Right cardiac atrium (tissue), 5 donors: Measurements from ENCODE around the gene MYCBPAP. TPM values are rescaled to one million over a fixed set of nuclear protein-coding genes. Genes with fewer than 3 reads are reported as not detected.

ENCODE experiments used
- ATAC-seq, 2 donors: fragments of 200-7000 bp; cut with Tn5 transposase; one replicate each; pipeline versions ENCODE4 v1.8.0 to v1.9.1; 2020; ENCODE audit warnings: moderate library complexity in 2 of 2, mild to moderate bottlenecking in 1 of 2
- DNase-seq, 3 donors: peaks; one replicate each; pipeline ENCODE4 v3.0.0-alpha.2; 2020
- H3K27ac ChIP-seq: one replicate; pipeline ENCODE4 v1.5.1; 2013; ENCODE audit warnings: mild to moderate bottlenecking, low read length, control low read depth, moderate library complexity
- H3K27me3 ChIP-seq: one replicate; pipeline ENCODE4 v1.6.1; 2013; ENCODE audit not compliant: control insufficient read depth, insufficient read depth
- H3K4me1 ChIP-seq: one replicate; pipeline ENCODE4 v1.6.1; 2013; ENCODE audit warnings: low read length; ENCODE audit not compliant: control insufficient read depth, insufficient read depth
- H3K4me3 ChIP-seq: one replicate; pipeline ENCODE4 v1.5.1; 2013; ENCODE audit warnings: low read length, control low read depth
- H3K9me3 ChIP-seq: one replicate; pipeline ENCODE4 v1.6.1; 2013; ENCODE audit warnings: low read length; ENCODE audit not compliant: control insufficient read depth
- WGBS: extraction: QIAGEN DNeasy Blood & Tissue Kit; methylation state at CpG from one replicate; pipeline ENCODE4 v1.1.7; 2013; 5-methylcytosine and 5-hydroxymethylcytosine counted together
- intact Hi-C, 4 donors: fragments of 100-400 bp; cut with DNase I; formaldehyde crosslinking; loops; one replicate each; pipeline versions ENCODE4 v1.11.0 to v1.14.0; 2022 to 2023
- polyA plus RNA-seq: library from polyadenylated mRNA; stranded (reverse); fragments of 200-250 nt; gene quantifications from one replicate; pipeline ENCODE4 v1.2.3, GENCODE V29; 2013
- total RNA-seq, 4 donors: library from RNA; stranded (reverse); fragmentation: NEBNext Ultra II Directional; extraction: Animal tissue kit (Norgen Biotek cat#: 25700); gene quantifications; one replicate each; pipeline ENCODE4 v1.2.1, GENCODE V29; 2021
- donor health status: healthy with polysubstance abuse.
- donor health status: DM: no; HTN: yes; CAD: no.
- donor health status: DM: no; HTN: no; CAD: no.
- donor health status: DM: no; HTN: yes; CAD: no; lungs with severe emphysema.
- donor health status: DM: yes; HTN: yes; CAD: no.

MYCBPAP gene
- total and polyA plus RNA-seq, 5 donors, result 0.57 to 1.9 (median 0.88) TPM

- DNase-seq, result no peak
- peak in 1 of 2 donors; percentile 7 for ATAC-seq
- WGBS, result 28% methylated on average over 32 of the region's 32 CpGs
These were observed 578 bp downstream of the MYCBPAP start for GRCh38 chr17:50508573-50509460.

DNA sequence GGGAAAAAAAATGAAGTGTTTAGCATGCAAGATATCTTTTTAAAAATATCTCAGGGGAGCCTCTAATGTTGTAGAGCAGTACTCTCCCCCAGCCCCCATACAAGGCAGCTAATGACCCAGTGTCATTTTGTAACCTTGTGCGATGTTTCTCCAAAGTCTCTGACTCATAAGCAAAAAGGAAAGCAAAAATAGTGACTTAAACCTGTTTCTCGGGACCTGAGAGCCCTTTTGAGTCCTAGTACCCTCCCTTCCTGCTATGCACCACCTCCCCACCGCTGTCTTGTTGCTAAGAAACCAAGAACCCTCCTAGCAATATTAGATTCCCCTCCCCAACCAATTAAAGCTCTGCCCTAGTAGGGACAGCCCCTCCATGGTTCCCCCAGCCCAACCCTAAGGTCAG lies 2.8 kb downstream of the MYCBPAP start:
- no peaks in the 10 kb centered on the region for H3K27me3 ChIP-seq
- 34% methylated on average over 3 of the region's 3 CpGs for WGBS
- no peaks in the 10 kb centered on the region for H3K9me3 ChIP-seq
- ATAC-seq (no peak), DNase-seq (no peak)
- intact Hi-C loops, result no loop called here
- no peaks in the 10 kb centered on the region for H3K4me1 ChIP-seq
- H3K27ac ChIP-seq, result no peak overlapping the region
- no peak overlapping the region for H3K4me3 ChIP-seq

More at GRCh38 chr17:50508573-50509460, 578 bp downstream of the MYCBPAP start:
- intact Hi-C loops, result no loop called here
- Histone ChIP-seq H3K27me3 (no peaks in the 10 kb centered on the region), H3K4me1 (no peaks in the 10 kb centered on the region), H3K4me3 (peak overlapping the region; percentile 70), H3K9me3 (no peaks in the 10 kb centered on the region), H3K27ac (peak overlapping the region; percentile 1)

GRCh38 chr17:50513495-50513894 lies 5.3 kb downstream of the MYCBPAP start:
- Histone ChIP-seq H3K4me3 (no peak overlapping the region), H3K4me1 (no peaks in the 10 kb centered on the region), H3K27ac (no peak overlapping the region), H3K27me3 (no peaks in the 10 kb centered on the region), H3K9me3 (no peaks in the 10 kb centered on the region)
- ATAC-seq (no peak), DNase-seq (no peak)
- WGBS, result 61% methylated on average over 4 of the region's 4 CpGs
- intact Hi-C loops, result no loop called here

DNA sequence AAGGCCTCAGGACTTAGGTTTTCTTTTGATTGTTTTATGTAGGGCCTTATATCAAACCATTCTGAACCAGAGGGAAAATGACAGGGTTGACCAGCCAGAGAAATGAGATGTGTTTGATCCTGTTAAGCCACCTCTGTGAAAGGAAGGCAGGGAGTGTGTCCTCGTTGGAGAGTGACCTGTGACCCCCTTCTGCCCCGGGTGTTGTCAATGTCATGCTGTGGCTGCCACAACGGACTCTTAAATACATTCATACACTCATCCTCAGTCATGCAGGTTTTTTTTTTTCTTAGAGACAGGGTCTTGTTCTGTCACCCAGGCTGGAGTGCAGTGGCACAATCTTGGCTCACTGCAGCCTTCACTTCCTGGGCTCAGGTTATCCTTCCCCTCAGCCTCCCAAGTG lies 6.1 kb downstream of the MYCBPAP start:
- H3K9me3 ChIP-seq, result no peaks in the 10 kb centered on the region
- 65% methylated on average over 3 of the region's 3 CpGs for WGBS
- intact Hi-C loops, result no loop called here
- H3K27me3 ChIP-seq, result no peaks in the 10 kb centered on the region
- no peak for DNase-seq
- no peak overlapping the region for H3K27ac ChIP-seq
- ATAC-seq, result no peak
- no peak overlapping the region for H3K4me3 ChIP-seq
- H3K4me1 ChIP-seq, result no peaks in the 10 kb centered on the region

- Histone ChIP-seq H3K4me3 (no peak overlapping the region), H3K27ac (peak overlapping the region; percentile 21), H3K4me1 (no peaks in the 10 kb centered on the region), H3K27me3 (no peaks in the 10 kb centered on the region), H3K9me3 (no peaks in the 10 kb centered on the region)
- DNase-seq (peak; percentile 47 to 79 (median 65)), ATAC-seq (peak; percentile 27 to 66)
- 56% methylated on average over 6 of the region's 6 CpGs for WGBS
- intact Hi-C loops, result no loop called here
These were observed 6.9 kb downstream of the MYCBPAP start for GRCh38 chr17:50514936-50515702.

DNA sequence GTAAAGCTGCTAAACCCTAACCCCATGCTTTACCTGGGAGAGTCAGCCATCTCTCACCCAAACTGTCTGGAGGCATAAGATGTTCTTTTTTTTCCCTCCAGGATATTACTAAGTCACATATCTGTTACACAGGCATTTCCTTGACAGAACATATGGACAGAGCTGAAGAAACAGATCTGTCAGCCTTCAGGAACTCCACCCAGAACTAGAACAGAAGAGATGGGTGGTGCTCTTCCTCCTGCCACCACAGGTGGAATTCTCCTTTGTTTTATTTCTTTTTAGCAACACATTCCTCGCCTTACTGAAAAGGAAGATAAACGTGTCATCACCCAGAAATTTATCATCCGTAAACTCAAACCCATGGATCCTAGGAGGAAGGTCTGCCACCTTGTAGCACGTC lies 8.8 kb downstream of the MYCBPAP start:
- H3K27ac ChIP-seq, result no peak overlapping the region
- intact Hi-C loops, result no loop called here
- H3K4me1 ChIP-seq, result no peaks in the 10 kb centered on the region
- no peaks in the 10 kb centered on the region for H3K9me3 ChIP-seq
- no peaks in the 10 kb centered on the region for H3K27me3 ChIP-seq
- DNase-seq, result no peak
- H3K4me3 ChIP-seq, result no peak overlapping the region
- WGBS, result 72% methylated on average over 4 of the region's 4 CpGs
- peak in 1 of 2 donors; percentile 40 for ATAC-seq

DNA sequence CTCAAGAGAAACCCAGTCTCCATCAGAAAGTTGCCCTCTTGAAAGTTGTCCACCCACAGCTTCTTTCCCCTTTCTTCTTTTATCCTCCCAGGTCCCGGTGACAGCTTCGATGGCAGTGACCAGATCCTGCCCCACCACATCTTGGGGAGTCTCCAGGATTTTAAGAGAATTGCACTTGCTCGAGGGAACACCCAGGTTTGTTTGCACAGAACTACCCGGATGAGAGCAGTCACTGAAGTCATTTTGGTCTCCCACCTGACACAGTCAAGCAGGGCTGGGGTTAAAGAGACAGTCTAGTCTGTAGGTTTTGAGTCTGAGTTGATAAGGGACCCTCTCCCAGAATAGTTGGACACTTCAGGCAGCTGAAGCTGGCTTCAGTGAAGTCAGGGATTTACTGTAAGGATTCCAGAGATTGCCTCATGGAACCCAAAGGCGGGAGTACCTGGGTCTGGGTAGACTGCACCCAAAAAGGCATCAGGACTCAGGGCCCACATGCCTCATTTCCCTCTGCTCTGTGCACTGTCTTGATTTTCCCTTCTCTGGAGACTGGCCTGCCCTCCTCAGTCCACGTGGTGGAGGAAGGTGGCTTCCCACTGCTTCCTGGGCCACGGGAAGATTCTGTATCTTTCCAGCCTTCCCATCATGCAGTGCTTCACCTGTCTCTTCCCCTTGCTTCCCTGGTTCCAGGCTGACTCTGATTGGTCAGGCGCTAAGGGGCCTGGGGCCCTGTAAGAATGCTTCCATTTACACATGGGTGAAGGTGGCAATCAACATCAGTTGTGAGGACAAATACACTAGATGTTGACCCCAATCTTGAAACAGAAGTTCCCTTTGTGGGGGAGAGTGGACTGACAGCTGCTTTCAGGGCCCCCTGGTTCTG lies 9.5 kb downstream of the MYCBPAP start:
- H3K27me3 ChIP-seq, result no peaks in the 10 kb centered on the region
- no peak for ATAC-seq
- no peaks in the 10 kb centered on the region for H3K4me1 ChIP-seq
- no peaks in the 10 kb centered on the region for H3K9me3 ChIP-seq
- H3K4me3 ChIP-seq, result no peak overlapping the region
- 82% methylated on average over 8 of the region's 8 CpGs for WGBS
- H3K27ac ChIP-seq, result no peak overlapping the region
- intact Hi-C loops, result no loop called here
- DNase-seq, result no peak

- Histone ChIP-seq H3K4me3 (no peak overlapping the region), H3K4me1 (no peaks in the 10 kb centered on the region), H3K27ac (no peak overlapping the region), H3K9me3 (no peaks in the 10 kb centered on the region), H3K27me3 (no peaks in the 10 kb centered on the region)
- intact Hi-C loops, result no loop called here
- ATAC-seq (no peak), DNase-seq (peak in 1 of 3 donors; percentile 35)
- 74% methylated on average over 13 of the region's 13 CpGs for WGBS
These were observed 10.3 kb downstream of the MYCBPAP start for GRCh38 chr17:50518384-50519023.

GRCh38 chr17:50519141-50519834 lies 11.0 kb downstream of the MYCBPAP start:
- Histone ChIP-seq H3K27ac (no peak overlapping the region), H3K27me3 (no peaks in the 10 kb centered on the region), H3K4me1 (no peaks in the 10 kb centered on the region), H3K4me3 (no peak overlapping the region), H3K9me3 (no peaks in the 10 kb centered on the region)
- intact Hi-C loops, result no loop called here
- DNase-seq, result peak in 2 of 3 donors; percentile 2 to 33
- 89% methylated on average over 8 of the region's 8 CpGs for WGBS
- ATAC-seq, result no peak

- Histone ChIP-seq H3K27me3 (no peaks in the 10 kb centered on the region), H3K9me3 (no peaks in the 10 kb centered on the region), H3K4me1 (no peaks in the 10 kb centered on the region), H3K27ac (no peak overlapping the region), H3K4me3 (no peak overlapping the region)
- intact Hi-C loops, result no loop called here
- no peak for ATAC-seq
- peak in 1 of 3 donors; percentile 3 for DNase-seq
- 84% methylated on average over 2 of the region's 2 CpGs for WGBS
These were observed 12.2 kb downstream of the MYCBPAP start for GRCh38 chr17:50520483-50520882.
